ENCODE measurements around the gene PLAC8.

DNA sequence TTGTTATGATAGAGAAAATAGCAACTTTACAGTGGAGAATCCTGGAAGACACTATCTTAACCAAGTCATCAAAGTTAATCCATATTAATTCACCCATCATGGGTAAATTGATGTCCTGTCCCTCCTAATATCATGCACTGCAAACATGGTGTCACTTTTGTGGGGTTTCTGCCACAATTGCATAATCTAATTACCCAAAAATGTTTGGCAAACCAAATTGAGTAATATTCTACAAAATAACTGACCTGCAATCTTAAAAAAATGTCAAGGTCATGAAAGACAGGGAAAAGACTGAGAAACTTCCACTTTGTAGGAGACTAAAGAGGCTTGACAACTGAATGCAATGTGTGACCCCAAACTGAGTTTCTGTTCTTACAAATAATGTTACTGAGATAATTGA, 37.1 kb upstream of the PLAC8 start:
- TF ChIP-seq, protein P1, sequence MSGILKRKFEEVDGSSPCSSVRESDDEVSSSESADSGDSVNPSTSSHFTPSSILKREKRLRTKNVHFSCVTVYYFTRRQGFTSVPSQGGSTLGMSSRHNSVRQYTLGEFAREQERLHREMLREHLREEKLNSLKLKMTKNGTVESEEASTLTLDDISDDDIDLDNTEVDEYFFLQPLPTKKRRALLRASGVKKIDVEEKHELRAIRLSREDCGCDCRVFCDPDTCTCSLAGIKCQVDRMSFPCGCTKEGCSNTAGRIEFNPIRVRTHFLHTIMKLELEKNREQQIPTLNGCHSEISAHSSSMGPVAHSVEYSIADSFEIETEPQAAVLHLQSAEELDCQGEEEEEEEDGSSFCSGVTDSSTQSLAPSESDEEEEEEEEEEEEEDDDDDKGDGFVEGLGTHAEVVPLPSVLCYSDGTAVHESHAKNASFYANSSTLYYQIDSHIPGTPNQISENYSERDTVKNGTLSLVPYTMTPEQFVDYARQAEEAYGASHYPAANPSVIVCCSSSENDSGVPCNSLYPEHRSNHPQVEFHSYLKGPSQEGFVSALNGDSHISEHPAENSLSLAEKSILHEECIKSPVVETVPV (CRISPR knock-in tag; IDR thresholded peaks at IDR 0.05) = no peak
- TF ChIP-seq TOX (CRISPR knock-in tag; IDR thresholded peaks at IDR 0.05; ENCODE audit: borderline replicate concordance) (no peak), ESRRG (CRISPR knock-in tag; IDR thresholded peaks at IDR 0.05) (no peak), ARNTL (CRISPR knock-in tag; IDR thresholded peaks at IDR 0.05; ENCODE audit: borderline replicate concordance, low read depth) (no peak), ZNF70 (CRISPR knock-in tag; IDR thresholded peaks at IDR 0.05) (no peak), RARB (CRISPR knock-in tag; IDR thresholded peaks at IDR 0.05) (no peak), SNAI2 (CRISPR knock-in tag; IDR thresholded peaks at IDR 0.05) (no peak), BACH2 (CRISPR knock-in tag; IDR thresholded peaks at IDR 0.05; ENCODE audit: borderline replicate concordance) (no peak), ZC3H10 (CRISPR knock-in tag; IDR thresholded peaks at IDR 0.05) (no peak)
- TF ChIP-seq, protein P2, sequence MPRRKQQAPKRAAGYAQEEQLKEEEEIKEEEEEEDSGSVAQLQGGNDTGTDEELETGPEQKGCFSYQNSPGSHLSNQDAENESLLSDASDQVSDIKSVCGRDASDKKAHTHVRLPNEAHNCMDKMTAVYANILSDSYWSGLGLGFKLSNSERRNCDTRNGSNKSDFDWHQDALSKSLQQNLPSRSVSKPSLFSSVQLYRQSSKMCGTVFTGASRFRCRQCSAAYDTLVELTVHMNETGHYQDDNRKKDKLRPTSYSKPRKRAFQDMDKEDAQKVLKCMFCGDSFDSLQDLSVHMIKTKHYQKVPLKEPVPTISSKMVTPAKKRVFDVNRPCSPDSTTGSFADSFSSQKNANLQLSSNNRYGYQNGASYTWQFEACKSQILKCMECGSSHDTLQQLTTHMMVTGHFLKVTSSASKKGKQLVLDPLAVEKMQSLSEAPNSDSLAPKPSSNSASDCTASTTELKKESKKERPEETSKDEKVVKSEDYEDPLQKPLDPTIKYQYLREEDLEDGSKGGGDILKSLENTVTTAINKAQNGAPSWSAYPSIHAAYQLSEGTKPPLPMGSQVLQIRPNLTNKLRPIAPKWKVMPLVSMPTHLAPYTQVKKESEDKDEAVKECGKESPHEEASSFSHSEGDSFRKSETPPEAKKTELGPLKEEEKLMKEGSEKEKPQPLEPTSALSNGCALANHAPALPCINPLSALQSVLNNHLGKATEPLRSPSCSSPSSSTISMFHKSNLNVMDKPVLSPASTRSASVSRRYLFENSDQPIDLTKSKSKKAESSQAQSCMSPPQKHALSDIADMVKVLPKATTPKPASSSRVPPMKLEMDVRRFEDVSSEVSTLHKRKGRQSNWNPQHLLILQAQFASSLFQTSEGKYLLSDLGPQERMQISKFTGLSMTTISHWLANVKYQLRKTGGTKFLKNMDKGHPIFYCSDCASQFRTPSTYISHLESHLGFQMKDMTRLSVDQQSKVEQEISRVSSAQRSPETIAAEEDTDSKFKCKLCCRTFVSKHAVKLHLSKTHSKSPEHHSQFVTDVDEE (CRISPR knock-in tag; IDR thresholded peaks at IDR 0.05) = no peak
- TF ChIP-seq, protein P3, sequence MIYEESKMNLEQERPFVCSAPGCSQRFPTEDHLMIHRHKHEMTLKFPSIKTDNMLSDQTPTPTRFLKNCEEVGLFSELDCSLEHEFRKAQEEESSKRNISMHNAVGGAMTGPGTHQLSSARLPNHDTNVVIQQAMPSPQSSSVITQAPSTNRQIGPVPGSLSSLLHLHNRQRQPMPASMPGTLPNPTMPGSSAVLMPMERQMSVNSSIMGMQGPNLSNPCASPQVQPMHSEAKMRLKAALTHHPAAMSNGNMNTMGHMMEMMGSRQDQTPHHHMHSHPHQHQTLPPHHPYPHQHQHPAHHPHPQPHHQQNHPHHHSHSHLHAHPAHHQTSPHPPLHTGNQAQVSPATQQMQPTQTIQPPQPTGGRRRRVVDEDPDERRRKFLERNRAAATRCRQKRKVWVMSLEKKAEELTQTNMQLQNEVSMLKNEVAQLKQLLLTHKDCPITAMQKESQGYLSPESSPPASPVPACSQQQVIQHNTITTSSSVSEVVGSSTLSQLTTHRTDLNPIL (CRISPR knock-in tag; IDR thresholded peaks at IDR 0.05; ENCODE audit: low read depth) = no peak
